Naive thymus-derived CD8-positive, alpha-beta T cell (primary cell): Measurements from ENCODE around the gene C9orf78. TPM values are rescaled to one million over a fixed set of nuclear protein-coding genes. Genes with fewer than 3 reads are reported as not detected.
A peak's percentile ranks its signal among the peaks of the same experiment; 100 is the strongest.

ENCODE experiments used
- ATAC-seq, 2 donors: fragments of 150-1000 bp; cut with Tn5 transposase in 1 of 2; sonication (Bioruptor Pico), chemical (Tn5 transposase) in 1 of 2; 1 replicate in 1 of 2; 2 replicates in 1 of 2; pipeline ENCODE4 v1.10.0; 2021; ENCODE audit warnings: mild to moderate bottlenecking in 2 of 2, moderate library complexity in 2 of 2
- POLR2A ChIA-PET: fragments of 350-600 bp; sonication (Branson Sonifier 250); formaldehyde crosslinking; loops from one replicate; lab custom pipeline; 2021; ENCODE audit warnings: antibody characterized with exemption; lab: Charles Lee
- DNase-seq, 10 donors: peaks; one replicate each; pipeline versions ENCODE4 v3.0.0 to v3.0.0-alpha.2; 2020 to 2022
- H3K27ac Mint-ChIP-seq, 10 donors: one replicate each; pipeline ENCODE4 v1.8.0; 2020 to 2022; ENCODE audit warnings: mild to moderate bottlenecking in 10 of 10, mixed read lengths in 10 of 10, moderate library complexity in 4 of 10, inconsistent platforms in 1 of 10
- H3K27me3 Mint-ChIP-seq, 5 donors: one replicate each; pipeline ENCODE4 v1.8.0; 2021 to 2022; ENCODE audit warnings: mixed read lengths in 5 of 5
- H3K36me3 Mint-ChIP-seq, 3 donors: one replicate each; pipeline ENCODE4 v1.8.0; 2020 to 2022; ENCODE audit warnings: mixed read lengths in 3 of 3, mild to moderate bottlenecking in 2 of 3, inconsistent platforms in 1 of 3
- H3K4me1 Mint-ChIP-seq, 4 donors: one replicate each; pipeline ENCODE4 v1.8.0; 2021 to 2022; ENCODE audit warnings: mixed read lengths in 4 of 4
- H3K4me3 Mint-ChIP-seq, 10 donors: one replicate each; pipeline ENCODE4 v1.8.0; 2020 to 2022; ENCODE audit warnings: mild to moderate bottlenecking in 10 of 10, mixed read lengths in 10 of 10, moderate library complexity in 6 of 10, inconsistent platforms in 1 of 10
- H3K9me3 Mint-ChIP-seq, 9 donors: one replicate each; pipeline ENCODE4 v1.8.0; 2020 to 2022; ENCODE audit warnings: mixed read lengths in 9 of 9, mild to moderate bottlenecking in 3 of 9, inconsistent platforms in 1 of 9, moderate library complexity in 1 of 9
- polyA plus RNA-seq, 3 donors: library from polyadenylated mRNA; unstranded; fragments of 300-500 nt; fragmentation: Illumina TruSeq; gene quantifications; one replicate each; pipeline ENCODE4 v1.2.3, GENCODE V29; 2021
- total RNA-seq, 8 experiments: library from RNA in 2 of 8; stranded (reverse) in 2 of 8; gene quantifications; one replicate each; pipeline ENCODE4 v1.2.3 and lab custom pipeline; 2021 to 2026

The C9orf78 gene
- total and polyA plus RNA-seq, 5 experiments from 2014 or later = 98.7 to 242 (median 191) TPM

DNA sequence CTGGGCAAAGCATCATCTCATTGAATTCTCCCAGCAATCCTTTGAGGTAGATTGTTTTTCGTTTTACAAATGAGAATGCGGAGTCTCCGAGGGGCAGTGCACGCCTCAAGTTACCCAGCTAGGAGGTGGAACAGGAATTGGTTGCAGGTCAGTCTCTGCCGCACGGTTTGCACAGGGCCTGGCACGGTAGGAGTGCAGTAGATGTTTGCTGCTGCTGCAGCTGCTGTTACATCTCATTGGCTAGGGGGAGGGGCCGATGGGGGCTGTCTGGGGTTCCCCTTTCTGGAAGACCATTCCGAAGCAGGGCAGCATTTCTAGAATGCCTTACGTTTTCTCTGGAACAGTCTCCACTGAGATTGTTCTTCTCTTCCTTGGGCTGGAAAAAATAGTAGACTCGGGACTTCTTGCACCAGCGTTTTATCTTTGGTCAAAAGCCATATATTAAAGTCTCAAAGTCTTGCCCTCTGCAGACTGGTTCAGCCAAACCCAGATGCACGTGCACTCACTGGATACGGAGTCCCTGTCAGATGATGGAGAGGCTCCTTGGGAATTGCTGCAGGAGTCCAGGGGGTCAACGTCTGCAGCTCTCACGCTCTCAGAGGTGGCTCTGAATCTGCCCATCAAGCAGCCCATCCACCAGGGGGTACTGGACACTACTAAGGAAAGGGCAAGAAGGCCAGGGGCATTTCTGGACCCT lies 1.4 kb upstream of the C9orf78 start:
- DNase-seq (peak; percentile 20 to 71 (median 36)), ATAC-seq (no peak)
- Mint-ChIP-seq H3K4me3 (peak overlapping the region; percentile 91 to 98 (median 95)), H3K4me1 (peaks cover 33 to 79% (median 73%) of the 10 kb centered on the region in 4 donors), H3K9me3 (no peaks in the 10 kb centered on the region), H3K36me3 (peaks cover 0 to 46% (median 7%) of the 10 kb centered on the region in 3 donors), H3K27ac (peak overlapping the region; percentile 89 to 99 (median 96)), H3K27me3 (no peaks in the 10 kb centered on the region)
- POLR2A ChIA-PET = interaction anchor here (1.0 to 12.9 kb wide), 10 partner anchors 12 to 251 kb away, joined by 3 to 166 read pairs (median 7); partner anchors contain the start of gene TOR1A

DNA sequence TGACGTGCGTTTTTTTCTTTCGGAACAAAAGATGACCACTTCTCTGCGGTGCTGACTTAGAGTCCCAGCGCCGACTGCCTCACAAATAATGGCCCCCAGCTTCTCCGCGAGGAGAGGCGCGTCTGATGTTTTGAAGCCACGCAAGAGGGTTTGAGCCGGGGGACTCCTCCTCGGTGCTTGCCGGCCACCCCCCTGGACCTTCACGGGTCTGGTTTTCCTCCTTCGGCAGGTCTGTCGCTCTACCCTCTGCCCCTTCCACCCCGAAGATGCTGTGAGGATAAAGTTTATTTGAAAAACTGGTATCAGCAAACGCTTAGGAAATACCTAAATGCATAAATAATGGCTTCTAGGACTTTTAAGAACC lies 767 bp upstream of the C9orf78 start:
- H3K36me3 Mint-ChIP-seq = peaks cover 0 to 46% (median 8%) of the 10 kb centered on the region in 3 donors
- POLR2A ChIA-PET = interaction anchor here (0.8 to 12.9 kb wide), 10 partner anchors 11 to 252 kb away, joined by 3 to 166 read pairs (median 7); partner anchors contain the start of gene TOR1A
- peaks cover 29 to 73% (median 67%) of the 10 kb centered on the region in 4 donors for H3K4me1 Mint-ChIP-seq
- H3K9me3 Mint-ChIP-seq = no peaks in the 10 kb centered on the region
- H3K4me3 Mint-ChIP-seq = peak overlapping the region; percentile 91 to 98 (median 95)
- DNase-seq = no peak
- ATAC-seq = no peak
- peak overlapping the region; percentile 89 to 99 (median 96) for H3K27ac Mint-ChIP-seq
- H3K27me3 Mint-ChIP-seq = no peaks in the 10 kb centered on the region

DNA sequence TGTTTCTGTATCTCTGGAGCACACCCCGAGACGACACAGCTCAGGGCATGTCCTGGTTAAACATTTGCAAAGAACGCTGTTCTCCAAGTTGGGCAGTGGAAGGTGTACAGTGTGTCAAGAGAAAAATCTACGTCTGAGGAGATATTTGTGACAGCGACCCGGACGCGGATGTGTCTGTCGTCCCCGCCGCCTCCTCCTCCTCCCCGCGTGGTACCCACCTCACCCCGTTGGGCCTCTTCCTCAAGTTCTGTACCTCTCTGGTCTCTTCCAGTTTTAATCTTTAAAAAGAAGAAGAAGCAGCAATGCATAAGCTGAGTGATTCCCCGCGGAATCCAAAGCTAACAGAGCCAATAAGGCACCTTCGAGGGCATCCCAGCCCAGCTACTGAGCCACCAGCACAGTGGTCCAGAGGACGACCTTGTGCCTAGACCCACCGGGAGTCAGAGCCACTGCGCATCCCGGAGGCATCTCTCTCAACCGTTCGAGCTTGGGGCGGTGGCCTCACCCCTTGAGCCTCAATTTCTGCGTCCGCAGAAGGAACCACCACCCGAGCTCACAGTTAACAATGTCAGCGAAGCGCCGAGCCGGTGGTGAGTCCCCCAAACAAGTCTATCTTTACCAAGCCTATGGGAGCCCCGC lies 467 bp downstream of the C9orf78 start:
- Mint-ChIP-seq H3K4me1 (peaks cover 29 to 63% (median 56%) of the 10 kb centered on the region in 4 donors), H3K27ac (peak overlapping the region; percentile 90 to 99 (median 99)), H3K27me3 (no peaks in the 10 kb centered on the region), H3K4me3 (peak overlapping the region; percentile 92 to 100 (median 97)), H3K9me3 (no peaks in the 10 kb centered on the region), H3K36me3 (peaks cover 0 to 58% (median 12%) of the 10 kb centered on the region in 3 donors)
- DNase-seq (peak in 9 of 10 donors; percentile 31 to 77 (median 48)), ATAC-seq (peak; percentile 55 to 58)
- POLR2A ChIA-PET = interaction anchor here (0.6 to 12.9 kb wide), 13 partner anchors 10 to 219 kb away, joined by 3 to 166 read pairs (median 5); partner anchors contain the start of genes GPR107 and TOR1A

DNA sequence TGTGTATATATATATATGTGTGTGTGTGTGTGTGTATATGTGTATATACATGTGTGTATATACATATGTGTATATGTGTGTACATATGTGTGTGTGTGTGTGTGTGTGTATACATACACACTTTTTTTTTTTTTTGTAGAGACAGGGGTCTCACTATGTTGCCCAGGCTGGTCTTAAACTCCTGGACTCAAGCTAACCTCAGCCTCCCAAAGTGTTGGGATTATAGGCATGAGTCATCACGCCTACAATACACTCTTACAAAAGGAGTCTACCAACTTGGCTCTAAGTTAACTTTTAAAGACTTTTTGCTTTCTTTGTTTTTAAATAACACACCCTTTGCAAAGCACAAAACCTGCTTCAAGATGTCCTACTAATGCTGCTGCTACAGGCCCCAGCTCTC lies 2.1 kb downstream of the C9orf78 start:
- POLR2A ChIA-PET = interaction anchor here (0.7 to 12.9 kb wide), 3 partner anchors 8 to 35 kb away, joined by 3 to 166 read pairs (median 42); partner anchors contain the start of gene TOR1A
- Mint-ChIP-seq H3K9me3 (no peaks in the 10 kb centered on the region), H3K36me3 (peaks cover 0 to 74% (median 21%) of the 10 kb centered on the region in 3 donors), H3K4me1 (peaks cover 18 to 47% (median 43%) of the 10 kb centered on the region in 4 donors), H3K4me3 (peak overlapping the region; percentile 92 to 100 (median 97)), H3K27ac (peak overlapping the region in 5 of 10 donors; percentile 22 to 99 (median 98)), H3K27me3 (no peaks in the 10 kb centered on the region)
- DNase-seq = no peak
- ATAC-seq = no peak

DNA sequence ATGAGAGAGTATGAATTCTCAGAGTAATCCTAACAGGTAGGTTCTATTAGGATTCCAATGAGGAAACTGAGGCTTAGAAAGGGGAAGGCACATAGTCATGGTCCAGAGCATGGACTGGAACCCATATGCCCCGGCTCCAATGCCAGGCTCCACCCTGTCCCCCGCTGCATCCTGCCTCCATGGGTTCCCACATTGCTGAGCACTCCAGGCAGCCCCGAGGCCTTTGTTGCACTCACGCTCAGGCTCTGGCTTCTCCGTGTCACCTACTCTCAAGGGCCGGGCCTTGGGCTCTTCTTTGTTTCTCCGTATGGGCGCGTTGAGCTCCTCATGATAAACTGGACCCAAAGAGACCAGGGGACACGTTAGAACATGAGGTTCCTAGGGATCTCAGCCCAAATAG lies 6.1 kb downstream of the C9orf78 start:
- POLR2A ChIA-PET = interaction anchor here (12.9 kb wide), 1 partner anchor 39 kb away, joined by 166 read pairs; no protein-coding TSS in a partner anchor
- Mint-ChIP-seq H3K27ac (peak overlapping the region in 1 of 10 donors; percentile 52), H3K4me1 (peaks cover 4 to 19% (median 13%) of the 10 kb centered on the region in 4 donors), H3K9me3 (no peaks in the 10 kb centered on the region), H3K36me3 (peaks cover 0 to 71% (median 23%) of the 10 kb centered on the region in 3 donors), H3K4me3 (no peak overlapping the region), H3K27me3 (no peaks in the 10 kb centered on the region)
- no peak for DNase-seq
- no peak for ATAC-seq

DNA sequence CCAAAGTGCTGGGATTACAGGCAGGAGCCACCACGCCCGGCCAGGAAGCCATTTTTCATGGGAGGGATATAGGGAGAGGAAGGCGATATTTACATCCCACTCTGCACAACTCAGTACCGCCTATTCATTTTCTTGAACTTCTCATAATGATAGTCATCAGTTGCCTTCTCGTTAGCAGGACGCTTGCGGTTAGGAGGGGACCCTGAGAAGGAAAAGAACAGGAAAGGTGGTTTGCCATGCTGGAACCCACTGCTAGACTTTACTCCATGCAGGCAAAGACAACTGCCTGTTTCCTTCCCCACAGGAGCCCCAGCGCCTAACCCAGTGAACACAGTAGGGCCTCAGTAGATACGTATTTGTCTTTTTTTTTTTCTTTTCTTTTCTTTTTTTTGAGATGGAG lies 7.0 kb downstream of the C9orf78 start:
- ATAC-seq = no peak
- POLR2A ChIA-PET = interaction anchor here (12.9 kb wide), 1 partner anchor 39 kb away, joined by 166 read pairs; no protein-coding TSS in a partner anchor
- H3K9me3 Mint-ChIP-seq = no peaks in the 10 kb centered on the region
- H3K4me1 Mint-ChIP-seq = peaks cover under 1 to 11% (median 7%) of the 10 kb centered on the region in 4 donors
- no peak for DNase-seq
- H3K4me3 Mint-ChIP-seq = no peak overlapping the region
- H3K27ac Mint-ChIP-seq = peak overlapping the region in 4 of 10 donors; percentile 48 to 65 (median 58)
- peaks cover 0 to 64% (median 18%) of the 10 kb centered on the region in 3 donors for H3K36me3 Mint-ChIP-seq
- no peaks in the 10 kb centered on the region for H3K27me3 Mint-ChIP-seq

DNA sequence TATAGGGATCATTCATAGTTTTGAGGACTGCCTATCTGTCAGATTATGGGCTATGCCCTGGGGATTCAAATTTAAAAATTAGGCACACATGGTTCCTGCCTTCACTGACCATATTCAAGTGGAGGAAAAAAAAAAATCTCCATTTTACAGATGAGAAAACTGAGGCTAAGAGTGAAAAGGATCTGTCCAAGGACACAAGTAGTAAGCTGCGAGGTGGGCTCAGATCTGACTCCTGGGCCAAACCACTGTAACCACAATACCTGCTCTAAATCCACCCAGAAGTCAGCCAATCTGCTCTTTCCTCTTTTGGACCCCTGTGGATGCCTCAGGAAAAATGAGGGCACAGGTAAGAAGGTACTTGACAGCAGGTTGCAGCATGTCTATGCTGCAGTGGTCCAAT lies 8.3 kb downstream of the C9orf78 start:
- Mint-ChIP-seq H3K27ac (peak overlapping the region in 4 of 10 donors; percentile 22 to 79 (median 58)), H3K4me3 (no peak overlapping the region), H3K9me3 (no peaks in the 10 kb centered on the region), H3K27me3 (no peaks in the 10 kb centered on the region), H3K36me3 (peaks cover 0 to 65% (median 16%) of the 10 kb centered on the region in 3 donors), H3K4me1 (peaks cover 7 to 21% (median 14%) of the 10 kb centered on the region in 4 donors)
- POLR2A ChIA-PET = interaction anchor here (0.6 to 5.3 kb wide), 6 partner anchors 9 to 230 kb away, joined by 3 to 42 read pairs (median 4); partner anchors contain the start of genes C9orf78 and USP20
- no peak for DNase-seq
- no peak for ATAC-seq

DNA sequence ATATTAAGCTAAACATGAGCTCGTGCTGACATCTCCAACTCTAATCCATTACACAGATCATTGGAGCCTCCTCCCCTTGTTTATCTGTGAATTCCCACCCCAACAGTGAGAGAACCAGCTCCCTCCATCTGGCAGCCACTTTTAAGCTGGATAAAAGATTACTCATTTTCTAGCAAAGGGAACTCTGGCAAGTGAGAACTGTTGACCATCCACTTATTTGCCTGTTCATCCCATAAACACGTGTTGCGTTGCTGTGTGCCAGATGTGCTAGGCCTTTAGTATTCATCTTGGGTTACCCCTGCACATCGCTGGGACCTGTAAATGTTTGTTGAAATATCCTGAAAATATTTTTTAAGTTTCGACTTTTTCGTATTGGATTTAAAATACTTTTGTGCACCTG lies 8.7 kb downstream of the C9orf78 start:
- peaks cover 0 to 65% (median 16%) of the 10 kb centered on the region in 3 donors for H3K36me3 Mint-ChIP-seq
- H3K9me3 Mint-ChIP-seq = no peaks in the 10 kb centered on the region
- POLR2A ChIA-PET = interaction anchor here (0.6 to 5.3 kb wide), 5 partner anchors 9 to 225 kb away, joined by 3 to 42 read pairs (median 3); partner anchors contain the start of genes C9orf78 and USP20
- H3K4me1 Mint-ChIP-seq = peaks cover 7 to 22% (median 14%) of the 10 kb centered on the region in 4 donors
- H3K27me3 Mint-ChIP-seq = no peaks in the 10 kb centered on the region
- H3K4me3 Mint-ChIP-seq = no peak overlapping the region
- DNase-seq (no peak), ATAC-seq (no peak)
- peak overlapping the region in 1 of 10 donors; percentile 68 for H3K27ac Mint-ChIP-seq

DNA sequence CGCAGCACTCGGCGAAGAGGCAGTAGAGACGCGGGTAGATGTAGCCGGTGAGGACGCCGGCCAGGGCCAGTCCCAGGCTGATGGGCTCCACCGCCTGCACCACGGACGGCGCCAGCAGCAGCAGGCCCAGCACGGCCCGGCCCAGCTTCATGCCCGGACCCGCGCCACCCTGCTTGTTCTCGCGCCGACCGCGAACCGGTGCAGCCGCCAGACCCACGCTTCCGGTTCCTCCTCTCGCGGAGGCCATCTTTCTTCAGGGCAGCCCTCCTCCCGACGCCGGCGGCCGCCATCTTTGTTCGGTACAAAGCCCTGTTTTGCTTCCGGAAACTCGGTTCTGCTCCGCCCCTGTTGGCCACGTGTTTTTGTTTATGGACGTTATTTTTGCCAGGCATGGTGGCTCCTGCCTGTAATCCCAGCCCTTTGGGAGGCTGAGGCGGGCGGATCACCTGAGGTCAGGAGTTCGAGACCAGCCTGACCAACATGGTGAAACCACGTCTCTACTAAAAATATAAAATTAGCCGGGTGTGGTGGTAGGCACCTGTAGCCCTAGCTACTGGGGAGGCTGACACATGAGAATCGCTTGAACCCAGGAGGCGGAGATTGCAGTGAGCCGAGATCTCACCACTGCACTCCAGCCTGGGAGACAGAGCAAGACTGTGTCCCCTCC lies 11.0 kb downstream of the C9orf78 start, which contains the start of gene TOR1A:
TOR1A (minus strand) TSS at position 202 of the 667 bp plus-strand sequence; CDS start at position 151, 51 bp downstream.
- POLR2A ChIA-PET = interaction anchor here (0.6 to 5.3 kb wide), 11 partner anchors 11 to 1340 kb away, joined by 3 to 42 read pairs (median 4); partner anchors contain the start of genes C9orf78 and USP20
- peak; percentile 80 to 94 (median 89) for DNase-seq
- peaks cover 0 to 57% (median 6%) of the 10 kb centered on the region in 3 donors for H3K36me3 Mint-ChIP-seq
- H3K9me3 Mint-ChIP-seq = no peaks in the 10 kb centered on the region
- peak; percentile 91 to 96 for ATAC-seq
- H3K4me1 Mint-ChIP-seq = peaks cover 8 to 29% (median 14%) of the 10 kb centered on the region in 4 donors
- H3K27ac Mint-ChIP-seq = peak within 1 kb of the TSS; percentile 80 to 95 (median 89)
- H3K4me3 Mint-ChIP-seq = peak within 1 kb of the TSS; percentile 80 to 93 (median 88)
- H3K27me3 Mint-ChIP-seq = no peaks in the 10 kb centered on the region

DNA sequence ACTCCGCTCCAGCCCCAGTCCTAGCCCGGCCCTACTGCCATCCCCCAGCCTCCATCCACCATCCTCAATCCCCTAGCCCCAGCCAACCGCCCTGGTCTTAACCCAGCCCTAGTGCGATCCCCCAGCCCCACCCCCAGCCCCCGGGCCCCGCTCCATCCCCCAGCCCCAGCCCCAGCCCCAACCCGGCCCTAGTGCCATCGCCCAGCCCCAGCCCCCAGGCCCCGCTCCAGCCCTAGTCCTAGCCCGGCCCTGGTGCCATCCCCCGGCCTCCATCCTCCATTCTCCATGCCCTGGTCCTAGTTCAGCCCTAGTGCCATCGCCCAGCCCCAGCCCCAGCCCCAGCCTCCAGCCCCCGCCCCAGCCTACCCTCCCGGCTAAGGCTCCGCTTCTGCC lies 11.5 kb downstream of the C9orf78 start:
- ATAC-seq = peak; percentile 9 to 41
- H3K36me3 Mint-ChIP-seq = peaks cover 0 to 57% (median 5%) of the 10 kb centered on the region in 3 donors
- no peak for DNase-seq
- peak overlapping the region; percentile 80 to 93 (median 88) for H3K4me3 Mint-ChIP-seq
- H3K27me3 Mint-ChIP-seq = no peaks in the 10 kb centered on the region
- peak overlapping the region in 7 of 10 donors; percentile 77 to 95 (median 88) for H3K27ac Mint-ChIP-seq
- H3K9me3 Mint-ChIP-seq = no peaks in the 10 kb centered on the region
- POLR2A ChIA-PET = interaction anchor here (0.6 to 5.3 kb wide), 8 partner anchors 12 to 63 kb away, joined by 3 to 42 read pairs (median 4); partner anchors contain the start of genes C9orf78 and USP20
- peaks cover 10 to 34% (median 19%) of the 10 kb centered on the region in 4 donors for H3K4me1 Mint-ChIP-seq

DNA sequence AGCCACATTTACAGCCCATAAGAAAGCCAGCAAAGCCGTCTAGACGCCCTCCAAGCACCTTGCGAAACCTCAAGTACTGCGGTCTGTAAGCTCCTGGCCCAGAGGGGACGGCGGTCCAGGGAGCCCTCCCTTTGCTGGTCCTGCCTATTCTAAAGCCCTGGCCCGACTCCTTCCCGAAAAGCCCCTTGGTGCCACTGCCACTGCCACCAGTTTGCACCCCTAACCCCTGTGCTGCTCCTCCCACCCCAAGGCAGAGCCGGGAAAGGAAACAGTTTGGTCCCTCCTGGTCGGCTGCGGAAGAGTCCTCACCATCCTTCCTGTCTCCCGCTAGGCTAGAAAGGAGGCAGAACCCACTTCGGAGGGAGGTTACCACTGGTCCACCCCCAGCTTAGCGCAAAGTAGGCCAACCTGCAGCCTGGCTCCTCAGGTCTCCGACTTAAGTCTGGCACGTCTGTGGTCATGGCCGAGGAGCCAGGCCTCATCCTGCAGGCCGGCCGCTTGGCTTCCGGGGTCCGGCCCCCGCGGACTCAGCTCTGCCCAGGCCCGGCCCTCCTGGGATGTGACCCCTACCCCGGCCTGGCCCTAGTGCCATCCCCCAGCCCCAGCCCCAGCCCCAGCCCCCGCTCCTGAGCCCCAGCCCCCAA lies 12.1 kb downstream of the C9orf78 start:
- Mint-ChIP-seq H3K4me1 (peaks cover 10 to 34% (median 21%) of the 10 kb centered on the region in 4 donors), H3K4me3 (peak overlapping the region; percentile 71 to 93 (median 86)), H3K27ac (peak overlapping the region in 8 of 10 donors; percentile 24 to 88 (median 78)), H3K36me3 (peaks cover 0 to 57% (median 5%) of the 10 kb centered on the region in 3 donors), H3K27me3 (no peaks in the 10 kb centered on the region), H3K9me3 (no peaks in the 10 kb centered on the region)
- ATAC-seq (no peak), DNase-seq (no peak)
- POLR2A ChIA-PET = interaction anchor here (0.5 to 5.3 kb wide), 7 partner anchors 12 to 889 kb away, joined by 3 to 42 read pairs (median 5); partner anchors contain the start of genes C9orf78, TOR1B and USP20
